ENCODE data around the gene PTPRT.

GRCh38 chr20:42985628-42986027 lies 204.1 kb downstream of the PTPRT start:
- TF ChIP-seq HNF4G (IDR thresholded peaks at IDR 0.05) (no peak), RAD21 (IDR thresholded peaks at IDR 0.05) (no peak), CTCF (IDR thresholded peaks at IDR 0.05; ENCODE audit: low read depth, low read length, missing input control) (no peak), RXRA (IDR thresholded peaks at IDR 0.05) (no peak), MAX (IDR thresholded peaks at IDR 0.05) (no peak), ATF3 (IDR thresholded peaks at IDR 0.05) (no peak), TAF1 (conservative IDR thresholded peaks at IDR 0.05) (no peak), GABPA (IDR thresholded peaks at IDR 0.05 in 1 of 2, conservative IDR thresholded peaks at IDR 0.05 in 1 of 2) (no peak)

Data from liver (tissue), 3 donors.